ENCODE measurements around the gene B4GALT5. TPM values are rescaled to one million over a fixed set of nuclear protein-coding genes. Genes with fewer than 3 reads are reported as not detected.

B4GALT5 gene
- total and polyA plus RNA-seq, 3 donors from 2014 or later: 56.9 to 69.7 (median 63.4) TPM

GRCh38 chr20:49739042-49739441 lies 25.4 kb upstream of the B4GALT5 start:
- H3K27me3 ChIP-seq: no peaks in the 10 kb centered on the region
- no peak for DNase-seq
- 75 to 85% methylated on average over 4 to 6 of the region's 6 CpGs for WGBS, 2 donors
- no peak overlapping the region for H3K4me3 ChIP-seq
- intact Hi-C loops (cut with DNase I; ENCODE audit: low total_unique reads): no loop called here
- no peak overlapping the region for H3K27ac ChIP-seq
- H3K36me3 ChIP-seq (ENCODE audit: low read depth, missing control alignments): no peaks in the 10 kb centered on the region
- H3K4me1 ChIP-seq: no peaks in the 10 kb centered on the region
- H3K9me3 ChIP-seq: no peaks in the 10 kb centered on the region
- no peak for TF ChIP-seq POLR2A (IDR thresholded peaks at IDR 0.05)
- TF ChIP-seq, protein P1, sequence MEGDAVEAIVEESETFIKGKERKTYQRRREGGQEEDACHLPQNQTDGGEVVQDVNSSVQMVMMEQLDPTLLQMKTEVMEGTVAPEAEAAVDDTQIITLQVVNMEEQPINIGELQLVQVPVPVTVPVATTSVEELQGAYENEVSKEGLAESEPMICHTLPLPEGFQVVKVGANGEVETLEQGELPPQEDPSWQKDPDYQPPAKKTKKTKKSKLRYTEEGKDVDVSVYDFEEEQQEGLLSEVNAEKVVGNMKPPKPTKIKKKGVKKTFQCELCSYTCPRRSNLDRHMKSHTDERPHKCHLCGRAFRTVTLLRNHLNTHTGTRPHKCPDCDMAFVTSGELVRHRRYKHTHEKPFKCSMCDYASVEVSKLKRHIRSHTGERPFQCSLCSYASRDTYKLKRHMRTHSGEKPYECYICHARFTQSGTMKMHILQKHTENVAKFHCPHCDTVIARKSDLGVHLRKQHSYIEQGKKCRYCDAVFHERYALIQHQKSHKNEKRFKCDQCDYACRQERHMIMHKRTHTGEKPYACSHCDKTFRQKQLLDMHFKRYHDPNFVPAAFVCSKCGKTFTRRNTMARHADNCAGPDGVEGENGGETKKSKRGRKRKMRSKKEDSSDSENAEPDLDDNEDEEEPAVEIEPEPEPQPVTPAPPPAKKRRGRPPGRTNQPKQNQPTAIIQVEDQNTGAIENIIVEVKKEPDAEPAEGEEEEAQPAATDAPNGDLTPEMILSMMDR (IDR thresholded peaks at IDR 0.05): no peak

GRCh38 chr20:49737260-49737659 lies 23.6 kb upstream of the B4GALT5 start:
- no peaks in the 10 kb centered on the region for H3K9me3 ChIP-seq
- DNase-seq: no peak
- intact Hi-C loops (cut with DNase I; ENCODE audit: low total_unique reads): no loop called here
- no peak overlapping the region for H3K27ac ChIP-seq
- H3K27me3 ChIP-seq: no peaks in the 10 kb centered on the region
- TF ChIP-seq, protein P1 (IDR thresholded peaks at IDR 0.05): no peak
- no peak for TF ChIP-seq POLR2A (IDR thresholded peaks at IDR 0.05)
- no peaks in the 10 kb centered on the region for H3K36me3 ChIP-seq (ENCODE audit: low read depth, missing control alignments)
- H3K4me3 ChIP-seq: no peak overlapping the region
- H3K4me1 ChIP-seq: no peaks in the 10 kb centered on the region
- WGBS, 2 donors: 74 to 79% methylated on average over 2 of the region's 2 CpGs

DNA sequence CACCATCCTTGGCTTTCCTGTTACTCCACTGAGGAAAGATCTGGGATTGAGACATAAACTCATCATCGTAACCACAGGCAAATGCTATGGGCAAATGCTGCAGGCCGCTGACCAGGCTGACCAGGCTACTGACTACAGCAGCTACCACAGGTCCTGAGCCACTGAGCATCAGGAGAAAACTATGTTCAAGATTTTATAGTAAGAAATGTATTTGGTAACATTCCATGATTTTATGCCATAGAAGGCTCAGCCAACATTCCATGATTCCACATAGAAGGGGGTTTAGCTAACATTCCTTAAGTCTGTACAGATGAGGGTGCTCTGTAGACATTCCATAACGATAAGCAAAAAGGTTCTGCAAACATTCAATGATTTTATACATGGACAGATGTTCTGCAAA lies 16.1 kb upstream of the B4GALT5 start:
- intact Hi-C loops (cut with DNase I; ENCODE audit: low total_unique reads): no loop called here
- H3K9me3 ChIP-seq: no peaks in the 10 kb centered on the region
- H3K4me3 ChIP-seq: no peak overlapping the region
- DNase-seq: no peak
- H3K4me1 ChIP-seq: peaks cover 7% of the 10 kb centered on the region
- no peaks in the 10 kb centered on the region for H3K27me3 ChIP-seq
- 93 to 94% methylated on average over 3 of the region's 3 CpGs for WGBS, 2 donors
- no peak overlapping the region for H3K27ac ChIP-seq
- TF ChIP-seq, protein P1 (IDR thresholded peaks at IDR 0.05): no peak
- TF ChIP-seq POLR2A (IDR thresholded peaks at IDR 0.05): no peak
- no peaks in the 10 kb centered on the region for H3K36me3 ChIP-seq (ENCODE audit: low read depth, missing control alignments)

GRCh38 chr20:49727894-49728885 lies 14.5 kb upstream of the B4GALT5 start:
- no peaks in the 10 kb centered on the region for H3K9me3 ChIP-seq
- WGBS, 2 donors: 89 to 97% methylated on average over 3 of the region's 3 CpGs
- TF ChIP-seq, protein P1 (IDR thresholded peaks at IDR 0.05): no peak
- TF ChIP-seq POLR2A (IDR thresholded peaks at IDR 0.05): no peak
- H3K4me3 ChIP-seq: no peak overlapping the region
- no peaks in the 10 kb centered on the region for H3K36me3 ChIP-seq (ENCODE audit: low read depth, missing control alignments)
- intact Hi-C loops (cut with DNase I; ENCODE audit: low total_unique reads): no loop called here
- peaks cover 7% of the 10 kb centered on the region for H3K4me1 ChIP-seq
- DNase-seq: no peak
- H3K27me3 ChIP-seq: no peaks in the 10 kb centered on the region
- no peak overlapping the region for H3K27ac ChIP-seq
